ENCODE data around the gene SPAG4. TPM values are rescaled to one million over a fixed set of nuclear protein-coding genes. Genes with fewer than 3 reads are reported as not detected.
A peak's percentile ranks its signal among the peaks of the same experiment; 100 is the strongest.

The SPAG4 gene
- total and polyA plus RNA-seq, 5 donors = 3.7 to 6.7 (median 4.6) TPM

DNA sequence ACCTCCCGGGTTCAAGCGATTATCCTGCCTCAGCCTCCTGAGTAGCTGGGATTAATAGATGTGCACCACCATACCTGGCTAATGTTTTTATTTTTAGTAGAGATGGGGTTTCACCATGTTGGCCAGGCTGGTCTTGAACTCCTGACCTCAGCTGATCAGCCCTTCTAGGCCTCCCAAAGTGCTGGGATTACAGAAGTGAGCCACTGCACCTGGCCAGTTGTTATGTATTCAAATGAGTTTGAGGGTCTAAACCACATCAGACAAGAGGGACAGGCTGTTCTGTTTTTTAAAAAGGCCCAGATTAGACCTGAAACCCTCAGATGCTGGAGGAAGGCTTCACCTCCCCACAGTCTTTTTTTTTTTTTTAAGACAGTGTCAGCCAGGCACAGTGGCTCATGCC lies 4.1 kb upstream of the SPAG4 start:
- WGBS = 95% methylated on average over 2 of the region's 2 CpGs
- DNase-seq = no peak
- H3K27me3 ChIP-seq (ENCODE audit: control insufficient read depth, insufficient read depth) = no peaks in the 10 kb centered on the region

DNA sequence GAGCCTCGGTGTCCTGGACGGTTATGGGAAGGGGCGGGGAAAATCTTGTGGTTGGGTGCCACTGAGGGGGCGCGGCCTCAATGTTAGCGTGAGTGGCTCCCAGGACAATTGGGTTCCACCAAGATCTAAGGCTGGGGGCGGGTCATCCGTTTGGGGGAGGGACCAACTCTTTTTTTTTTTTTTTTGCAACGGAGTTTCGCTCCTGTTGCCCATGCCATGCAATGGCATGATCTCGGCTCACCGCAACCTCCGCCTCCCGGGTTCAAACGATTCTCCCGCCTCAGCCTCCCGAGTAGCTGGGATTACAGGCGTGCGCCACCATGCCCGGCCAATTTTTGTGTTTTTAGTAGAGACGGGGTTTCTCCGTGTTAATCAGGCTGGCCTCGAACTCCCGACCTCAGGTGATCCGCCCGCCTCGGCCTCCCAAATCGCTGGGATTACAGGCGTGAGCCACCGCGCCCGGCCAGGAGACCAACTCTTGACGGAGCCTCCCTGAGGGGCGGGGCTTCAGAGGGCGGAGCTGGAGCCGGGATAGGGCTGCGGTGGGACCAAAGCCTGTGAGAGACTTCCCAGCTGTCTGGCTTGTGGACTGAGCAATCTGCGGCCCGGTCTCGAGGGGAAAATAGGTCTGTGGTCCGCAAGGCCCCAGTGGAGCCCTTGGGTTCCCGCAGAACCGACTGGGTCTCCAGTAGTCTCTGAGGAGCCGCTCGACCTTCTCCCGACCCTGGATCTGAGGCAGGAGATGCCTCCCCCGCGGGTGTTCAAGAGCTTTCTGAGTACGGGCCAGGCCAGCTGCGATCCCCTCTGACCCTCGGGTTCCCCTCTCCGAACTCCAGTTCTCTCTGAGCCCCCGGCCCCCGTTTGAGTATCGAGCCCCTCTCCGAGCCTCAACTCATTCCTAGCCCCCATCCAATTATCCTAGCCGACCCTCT lies 1.1 kb downstream of the SPAG4 start:
- intact Hi-C loops (cut with DNase I) = no loop called here
- Histone ChIP-seq H3K4me3 (ENCODE audit: low read length) (peak overlapping the region; percentile 45), H3K27me3 (ENCODE audit: control insufficient read depth, insufficient read depth) (no peaks in the 10 kb centered on the region), H3K4me1 (ENCODE audit: control insufficient read depth, insufficient read depth, low read length) (peaks cover 6% of the 10 kb centered on the region), H3K9me3 (ENCODE audit: control insufficient read depth, low read length) (no peaks in the 10 kb centered on the region), H3K27ac (ENCODE audit: low read length) (peak overlapping the region; percentile 63)
- DNase-seq (peak; percentile 94 to 96 (median 95)), ATAC-seq (peak; percentile 71 to 79)
- 3% methylated on average over 57 of the region's 57 CpGs for WGBS

More for the DNA sequence above, 4.1 kb upstream of the SPAG4 start:
- Histone ChIP-seq H3K9me3 (ENCODE audit: control insufficient read depth, low read length) (no peaks in the 10 kb centered on the region), H3K4me1 (ENCODE audit: control insufficient read depth, insufficient read depth, low read length) (no peaks in the 10 kb centered on the region), H3K4me3 (ENCODE audit: low read length) (no peak overlapping the region), H3K27ac (ENCODE audit: low read length) (no peak overlapping the region)
- intact Hi-C loops (cut with DNase I) = no loop called here
- ATAC-seq = no peak

DNA sequence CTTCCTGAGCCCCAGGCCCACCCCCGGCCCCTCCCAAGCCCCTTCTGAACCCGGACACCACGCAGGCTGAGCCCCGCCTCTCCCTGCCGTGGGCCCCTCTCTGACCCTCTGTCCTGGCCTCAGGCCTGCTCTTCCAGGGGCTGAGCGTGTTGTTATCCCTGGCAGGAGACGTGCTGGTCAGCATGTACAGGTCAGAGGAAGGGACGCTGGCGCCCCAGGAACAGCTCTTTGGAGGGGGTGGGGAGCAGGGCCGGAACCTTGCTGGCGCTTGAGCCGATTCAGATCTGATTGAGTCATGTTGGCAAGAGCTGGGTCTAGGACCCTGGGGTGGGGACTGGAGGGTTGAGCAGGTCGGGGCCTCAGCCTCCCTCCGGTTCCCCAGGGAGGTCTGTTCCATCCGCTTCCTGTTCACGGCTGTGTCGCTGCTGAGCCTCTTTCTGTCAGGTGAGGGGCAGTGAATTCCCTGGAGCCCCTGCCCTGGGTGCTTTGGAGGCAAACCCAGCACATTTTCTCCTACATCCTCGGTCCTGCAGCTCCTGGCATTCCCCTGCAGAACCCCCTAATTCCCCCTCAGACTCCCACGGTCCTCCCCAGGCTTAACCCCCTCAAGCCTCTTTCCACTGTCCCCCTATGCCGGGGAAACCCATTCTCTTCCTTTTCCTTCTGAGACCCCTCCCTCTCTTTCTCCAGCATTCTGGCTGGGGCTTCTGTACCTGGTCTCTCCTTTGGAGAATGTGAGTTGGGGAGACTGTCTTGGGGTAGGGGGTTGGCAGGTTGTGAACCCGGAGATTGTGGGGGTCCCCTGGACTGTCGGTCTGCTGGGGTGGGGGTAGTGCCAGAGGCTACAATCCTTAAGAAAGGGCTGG lies 2.0 kb downstream of the SPAG4 start:
- Histone ChIP-seq H3K9me3 (ENCODE audit: control insufficient read depth, low read length) (no peaks in the 10 kb centered on the region), H3K27me3 (ENCODE audit: control insufficient read depth, insufficient read depth) (no peaks in the 10 kb centered on the region), H3K4me1 (ENCODE audit: control insufficient read depth, insufficient read depth, low read length) (peaks cover 6% of the 10 kb centered on the region), H3K4me3 (ENCODE audit: low read length) (peak overlapping the region; percentile 45), H3K27ac (ENCODE audit: low read length) (peak overlapping the region; percentile 63)
- ATAC-seq (peak; percentile 3 to 11), DNase-seq (peak; percentile 67 to 83 (median 81))
- 7% methylated on average over 22 of the region's 22 CpGs for WGBS
- intact Hi-C loops (cut with DNase I) = no loop called here

DNA sequence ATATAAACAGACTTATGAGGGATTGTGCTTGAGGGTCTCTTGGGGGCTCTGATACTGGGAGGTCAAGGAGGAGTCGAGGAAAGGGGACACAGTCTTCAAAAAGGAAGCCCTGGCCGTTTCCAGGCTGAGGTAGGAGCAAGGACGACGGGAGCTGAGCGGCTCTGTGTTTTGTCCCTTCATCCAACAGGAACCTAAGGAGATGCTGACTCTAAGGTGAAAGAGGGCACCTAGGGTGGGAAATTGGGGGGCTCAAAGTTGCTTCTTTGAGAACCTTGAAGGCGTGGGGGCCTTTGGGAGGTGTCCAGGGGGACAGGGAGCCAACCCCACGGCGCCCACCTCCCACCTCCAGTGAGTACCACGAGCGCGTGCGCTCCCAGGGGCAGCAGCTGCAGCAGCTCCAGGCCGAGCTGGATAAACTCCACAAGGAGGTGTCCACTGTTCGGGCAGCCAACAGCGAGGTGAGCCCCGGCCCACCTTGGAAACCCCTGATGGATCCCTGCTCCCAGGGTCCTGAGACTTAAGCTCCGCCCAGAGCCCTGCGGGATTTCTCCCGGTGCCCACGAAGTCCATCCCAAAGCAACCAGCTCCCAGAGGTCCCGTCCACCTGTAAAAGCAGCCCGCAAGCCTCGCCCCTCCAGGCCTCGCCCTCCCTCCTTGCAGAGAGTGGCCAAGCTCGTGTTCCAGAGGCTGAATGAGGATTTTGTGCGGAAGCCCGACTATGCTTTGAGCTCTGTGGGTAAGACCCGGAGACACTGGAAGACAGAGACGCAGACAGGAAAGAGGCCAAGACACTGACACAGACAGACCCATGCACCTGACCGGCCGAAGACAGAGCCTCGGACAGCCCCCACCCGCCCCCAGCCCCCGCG lies 2.9 kb downstream of the SPAG4 start:
- no peaks in the 10 kb centered on the region for H3K27me3 ChIP-seq (ENCODE audit: control insufficient read depth, insufficient read depth)
- ATAC-seq (no peak), DNase-seq (peak; percentile 40 to 72 (median 67))
- peaks cover 6% of the 10 kb centered on the region for H3K4me1 ChIP-seq (ENCODE audit: control insufficient read depth, insufficient read depth, low read length)
- H3K9me3 ChIP-seq (ENCODE audit: control insufficient read depth, low read length) = no peaks in the 10 kb centered on the region
- H3K4me3 ChIP-seq (ENCODE audit: low read length) = peak overlapping the region; percentile 60
- 7% methylated on average over 35 of the region's 35 CpGs for WGBS
- intact Hi-C loops (cut with DNase I) = no loop called here
- no peak overlapping the region for H3K27ac ChIP-seq (ENCODE audit: low read length)

DNA sequence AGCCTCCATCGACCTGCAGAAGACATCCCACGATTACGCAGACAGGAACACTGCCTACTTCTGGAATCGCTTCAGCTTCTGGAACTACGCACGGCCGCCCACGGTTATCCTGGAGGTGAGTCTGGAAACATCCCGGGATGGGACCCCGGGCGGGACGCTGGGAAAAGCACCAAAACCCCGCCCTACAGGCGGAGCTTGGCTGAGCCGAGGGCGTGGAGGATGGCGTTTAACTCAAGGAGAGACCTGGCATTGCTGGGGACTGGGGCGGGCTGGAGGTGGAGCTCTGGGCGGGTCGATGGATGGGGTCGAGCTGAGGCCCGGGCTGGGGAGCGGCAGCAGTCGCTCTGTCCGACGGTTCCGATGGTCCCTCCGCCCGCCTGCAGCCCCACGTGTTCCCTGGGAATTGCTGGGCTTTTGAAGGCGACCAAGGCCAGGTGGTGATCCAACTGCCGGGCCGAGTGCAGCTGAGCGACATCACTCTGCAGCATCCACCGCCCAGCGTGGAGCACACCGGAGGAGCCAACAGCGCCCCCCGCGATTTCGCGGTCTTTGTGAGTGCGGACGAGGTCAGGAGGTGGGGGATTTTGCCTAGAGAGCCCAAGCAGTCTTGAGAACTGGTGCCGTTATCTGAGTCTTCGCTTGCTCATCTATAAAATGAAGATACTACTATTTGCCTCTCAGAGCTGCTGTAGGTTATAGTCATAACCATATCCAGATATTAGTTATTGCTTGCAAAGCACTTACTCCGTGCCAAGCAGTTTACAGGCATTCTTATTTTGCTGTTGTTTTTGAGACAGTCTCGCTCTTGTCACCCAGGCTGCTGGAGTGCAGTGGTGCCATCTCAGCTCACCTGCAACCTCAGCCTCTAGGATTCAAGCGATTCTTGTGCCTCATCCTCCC lies 3.8 kb downstream of the SPAG4 start:
- no peak overlapping the region for H3K27ac ChIP-seq (ENCODE audit: low read length)

DNA sequence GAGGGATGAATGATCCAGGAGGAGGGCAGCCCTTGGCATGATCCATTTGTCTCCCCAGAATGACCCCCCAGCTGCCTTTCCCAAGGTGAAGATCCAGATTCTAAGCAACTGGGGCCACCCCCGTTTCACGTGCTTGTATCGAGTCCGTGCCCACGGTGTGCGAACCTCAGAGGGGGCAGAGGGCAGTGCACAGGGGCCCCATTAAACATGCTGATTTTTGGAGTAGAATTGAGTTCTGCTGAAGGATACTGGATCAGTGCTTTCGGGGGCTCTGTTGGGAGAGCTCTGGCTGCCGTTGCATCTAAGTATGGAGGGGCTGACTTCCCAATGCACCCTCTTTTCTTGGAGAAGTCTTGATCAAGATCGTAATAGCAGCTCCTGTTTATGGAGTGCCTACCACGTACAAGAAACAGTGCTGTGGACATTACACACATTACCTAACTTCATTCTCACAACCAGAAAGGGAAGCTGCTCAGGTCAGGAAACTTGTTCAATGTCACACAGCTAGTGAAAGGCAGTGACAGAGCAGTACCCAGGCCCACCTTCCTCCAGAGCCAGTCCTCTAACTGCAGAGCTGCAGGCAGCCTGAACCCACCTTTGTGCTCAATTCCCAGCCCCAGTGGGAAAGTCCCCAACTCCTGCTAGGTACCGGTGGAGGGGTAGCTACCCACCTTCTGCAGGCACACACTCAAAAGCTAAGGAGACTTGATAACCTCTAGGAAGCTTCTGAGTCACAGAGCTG lies 5.4 kb downstream of the SPAG4 start:
- 92% methylated on average over 11 of the region's 11 CpGs for WGBS
- H3K9me3 ChIP-seq (ENCODE audit: control insufficient read depth, low read length) = no peaks in the 10 kb centered on the region
- intact Hi-C loops (cut with DNase I) = no loop called here
- ATAC-seq (no peak), DNase-seq (no peak)
- peaks cover 6% of the 10 kb centered on the region for H3K4me1 ChIP-seq (ENCODE audit: control insufficient read depth, insufficient read depth, low read length)
- H3K4me3 ChIP-seq (ENCODE audit: low read length) = no peak overlapping the region
- H3K27me3 ChIP-seq (ENCODE audit: control insufficient read depth, insufficient read depth) = no peaks in the 10 kb centered on the region
- H3K27ac ChIP-seq (ENCODE audit: low read length) = no peak overlapping the region

More for the DNA sequence above, 3.8 kb downstream of the SPAG4 start:
- 5% methylated on average over 49 of the region's 49 CpGs for WGBS
- Histone ChIP-seq H3K4me3 (ENCODE audit: low read length) (peak overlapping the region; percentile 60), H3K9me3 (ENCODE audit: control insufficient read depth, low read length) (no peaks in the 10 kb centered on the region), H3K4me1 (ENCODE audit: control insufficient read depth, insufficient read depth, low read length) (peaks cover 6% of the 10 kb centered on the region), H3K27me3 (ENCODE audit: control insufficient read depth, insufficient read depth) (no peaks in the 10 kb centered on the region)
- ATAC-seq = peak; percentile 55 to 58
- DNase-seq = peak; percentile 82 to 94 (median 93)
- intact Hi-C loops (cut with DNase I) = no loop called here

DNA sequence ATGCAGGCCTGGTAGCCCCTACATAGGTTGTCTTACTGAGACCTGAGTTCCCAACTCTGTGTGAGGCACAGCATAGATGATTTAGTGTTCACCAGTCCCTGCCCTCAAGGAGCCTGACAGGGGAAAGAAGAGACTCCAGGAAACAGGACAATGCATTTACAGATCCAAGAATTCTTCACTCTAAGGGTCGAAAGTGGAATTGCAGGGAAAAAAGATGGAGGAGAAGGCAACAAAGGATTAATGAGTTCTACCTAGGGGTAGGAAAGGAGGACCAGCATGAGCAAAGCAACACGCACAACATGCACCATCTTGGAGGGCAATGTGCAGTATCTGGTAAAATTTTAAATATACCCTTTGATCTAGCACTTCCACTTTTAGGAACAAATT lies 5.9 kb downstream of the SPAG4 start:
- WGBS = 87% methylated on average over 2 of the region's 2 CpGs
- intact Hi-C loops (cut with DNase I) = no loop called here
- ATAC-seq = no peak
- DNase-seq = no peak
- Histone ChIP-seq H3K4me1 (ENCODE audit: control insufficient read depth, insufficient read depth, low read length) (peaks cover 6% of the 10 kb centered on the region), H3K27ac (ENCODE audit: low read length) (no peak overlapping the region), H3K9me3 (ENCODE audit: control insufficient read depth, low read length) (no peaks in the 10 kb centered on the region), H3K27me3 (ENCODE audit: control insufficient read depth, insufficient read depth) (no peaks in the 10 kb centered on the region), H3K4me3 (ENCODE audit: low read length) (no peak overlapping the region)

DNA sequence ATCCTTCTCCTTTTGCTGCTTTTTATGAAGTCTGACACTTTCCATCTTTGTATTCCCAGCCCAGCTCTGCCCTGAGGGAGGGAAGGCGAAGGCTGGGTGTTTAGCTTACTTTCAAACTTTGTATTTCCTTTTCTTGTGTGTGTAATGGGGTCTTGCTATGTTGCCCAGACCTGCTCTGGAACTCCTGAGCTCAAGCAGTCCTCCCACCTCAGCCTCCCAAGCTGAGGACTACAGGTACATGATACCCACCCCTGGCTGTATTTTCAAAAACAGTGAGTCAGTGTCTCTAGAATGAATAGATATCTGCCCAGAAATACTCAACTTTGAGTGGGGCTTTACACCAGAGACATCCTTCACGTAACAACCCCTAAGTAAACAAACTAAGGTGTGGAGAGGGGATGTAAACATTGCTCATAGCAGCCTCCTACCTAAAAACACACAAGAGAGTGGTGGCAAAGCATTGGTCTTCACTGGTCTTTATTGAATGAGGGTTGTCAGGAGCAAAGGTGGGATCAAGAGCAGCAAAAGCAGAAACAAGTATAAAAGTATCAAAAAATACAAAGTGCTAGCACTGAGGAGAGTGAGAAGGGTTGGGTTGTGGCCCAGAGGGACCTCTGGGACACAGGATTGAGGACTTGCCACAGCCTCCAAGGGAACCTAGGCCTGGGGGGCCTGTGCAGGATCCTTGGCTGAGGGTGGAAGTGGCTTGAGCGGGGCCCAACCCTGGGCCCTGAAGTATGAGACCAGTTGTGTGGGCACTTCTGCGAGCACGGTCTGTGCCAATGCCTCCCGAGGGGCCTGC lies 10.2 kb downstream of the SPAG4 start:
- H3K4me1 ChIP-seq (ENCODE audit: control insufficient read depth, insufficient read depth, low read length) = no peaks in the 10 kb centered on the region
- intact Hi-C loops (cut with DNase I) = no loop called here
- WGBS = 96% methylated on average over 6 of the region's 6 CpGs
- ATAC-seq (peak in 1 of 2 donors; percentile 25), DNase-seq (no peak)
- H3K9me3 ChIP-seq (ENCODE audit: control insufficient read depth, low read length) = no peaks in the 10 kb centered on the region
- H3K27me3 ChIP-seq (ENCODE audit: control insufficient read depth, insufficient read depth) = no peaks in the 10 kb centered on the region
- no peak overlapping the region for H3K4me3 ChIP-seq (ENCODE audit: low read length)
- H3K27ac ChIP-seq (ENCODE audit: low read length) = no peak overlapping the region

Measured in right cardiac atrium (tissue), 5 donors.